NCI-H524 (cell line): ENCODE results near the gene RBMS3.
"Not testable (repeated sequence)": the region's sequence is repeated elsewhere in the genome, so short reads cannot be mapped to it uniquely, and the experiment has no call there.

Source experiments
- DNase-seq, 2 experiments: peaks; one replicate each; lab custom pipeline; 2025; lab: John Stamatoyannopoulos, UW

Gene RBMS3

GRCh38 chr3:29385046-29385830 is 104.4 kb downstream of the RBMS3 start:
- peak; percentile 43 to 64 for DNase-seq

GRCh38 chr3:29389362-29389761 is 108.5 kb downstream of the RBMS3 start:
- peak in 1 of 2 experiments; percentile 5 for DNase-seq

- DNase-seq = no peak
Measured at GRCh38 chr3:29392625-29393388, 111.9 kb downstream of the RBMS3 start.

- not testable (repeated sequence) for DNase-seq
Measured at GRCh38 chr3:29393946-29394345, 113.1 kb downstream of the RBMS3 start.

- no peak for DNase-seq
Measured at GRCh38 chr3:29397406-29397805, 116.5 kb downstream of the RBMS3 start.

GRCh38 chr3:29398787-29399186 is 117.9 kb downstream of the RBMS3 start:
- no peak for DNase-seq

- DNase-seq = no peak
Measured at GRCh38 chr3:29406291-29406832, 125.5 kb downstream of the RBMS3 start.

- no peak for DNase-seq
Measured at GRCh38 chr3:29408676-29409075, 127.8 kb downstream of the RBMS3 start.

GRCh38 chr3:29409409-29409808 is 128.5 kb downstream of the RBMS3 start:
- no peak for DNase-seq

- peak; percentile 85 to 96 for DNase-seq
Measured at GRCh38 chr3:29410220-29410619, 129.3 kb downstream of the RBMS3 start.

GRCh38 chr3:29410660-29411405 is 130.0 kb downstream of the RBMS3 start:
- peak; percentile 44 to 80 for DNase-seq

- peak in 1 of 2 experiments; percentile 19 for DNase-seq
Measured at GRCh38 chr3:29412110-29412509, 131.2 kb downstream of the RBMS3 start.

- DNase-seq = no peak
Measured at GRCh38 chr3:29414468-29415224, 133.8 kb downstream of the RBMS3 start.

GRCh38 chr3:29415482-29416223 is 134.8 kb downstream of the RBMS3 start:
- DNase-seq = no peak

GRCh38 chr3:29416514-29416913 is 135.6 kb downstream of the RBMS3 start:
- DNase-seq = no peak

GRCh38 chr3:29420106-29420505 is 139.2 kb downstream of the RBMS3 start:
- DNase-seq = no peak

- no peak for DNase-seq
Measured at GRCh38 chr3:29426302-29427226, 145.7 kb downstream of the RBMS3 start.

GRCh38 chr3:29427266-29428103 is 146.6 kb downstream of the RBMS3 start:
- no peak for DNase-seq
